ENCODE measurements around the gene RBMS3. TPM values are rescaled to one million over a fixed set of nuclear protein-coding genes. Genes with fewer than 3 reads are reported as not detected.

Gene RBMS3
- total RNA-seq, 1 experiment from 2014 or later: 0.42 TPM

- no peak overlapping the region for H3K4me3 ChIP-seq (replicated peaks in 1 of 2; ENCODE audit: low read depth in 1 of 2, low read length in 2 of 2)
These were observed 41.7 kb downstream of the RBMS3 start for GRCh38 chr3:29322586-29322985.

More at GRCh38 chr3:29322586-29322985, 41.7 kb downstream of the RBMS3 start:
- no peak for DNase-seq (ENCODE audit: low read depth, low spot score)
- Histone ChIP-seq H2AFZ (ENCODE audit: low read depth, low read length, poor library complexity, severe bottlenecking) (no peak overlapping the region), H4K20me1 (ENCODE audit: insufficient read depth) (no peaks in the 10 kb centered on the region), H3K36me3 (ENCODE audit: control insufficient read depth in 1 of 2, insufficient read depth in 2 of 2, low read length in 2 of 2) (no peaks in the 10 kb centered on the region), H3K4me1 (ENCODE audit: control insufficient read depth in 1 of 2, insufficient read depth in 2 of 2, low read length in 2 of 2) (no peaks in the 10 kb centered on the region), H3K9me2 (ENCODE audit: insufficient read depth) (no peaks in the 10 kb centered on the region), H3K27ac (ENCODE audit: low read depth, low read length) (no peak overlapping the region), H3K79me2 (ENCODE audit: insufficient read depth, low read length) (no peaks in the 10 kb centered on the region), H3K27me3 (ENCODE audit: insufficient read depth, low read length) (no peaks in the 10 kb centered on the region), H3K9me3 (ENCODE audit: control insufficient read depth in 1 of 2, insufficient read depth in 1 of 2, low read depth in 1 of 2, low read length in 2 of 2) (no peaks in the 10 kb centered on the region), H3K9ac (ENCODE audit: low read length) (no peak overlapping the region), H3K4me2 (ENCODE audit: low read length) (no peak overlapping the region)
- POLR2A ChIA-PET: no interaction called here
- TF ChIP-seq, protein P1, sequence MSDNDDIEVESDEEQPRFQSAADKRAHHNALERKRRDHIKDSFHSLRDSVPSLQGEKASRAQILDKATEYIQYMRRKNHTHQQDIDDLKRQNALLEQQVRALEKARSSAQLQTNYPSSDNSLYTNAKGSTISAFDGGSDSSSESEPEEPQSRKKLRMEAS (IDR thresholded peaks at IDR 0.05): no peak
- TF ChIP-seq REST (IDR thresholded peaks at IDR 0.05; ENCODE audit: low read depth): no peak
- TF ChIP-seq, protein P2, sequence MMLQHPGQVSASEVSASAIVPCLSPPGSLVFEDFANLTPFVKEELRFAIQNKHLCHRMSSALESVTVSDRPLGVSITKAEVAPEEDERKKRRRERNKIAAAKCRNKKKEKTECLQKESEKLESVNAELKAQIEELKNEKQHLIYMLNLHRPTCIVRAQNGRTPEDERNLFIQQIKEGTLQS (IDR thresholded peaks at IDR 0.05): no peak
- no peak for TF ChIP-seq CBX3 (IDR thresholded peaks at IDR 0.05; ENCODE audit: low read depth)
- TF ChIP-seq POLR2A (IDR thresholded peaks at IDR 0.05; ENCODE audit: borderline replicate concordance, extremely low read depth, insufficient read depth, insufficient read length): no peak
- TF ChIP-seq ZNF274 (IDR thresholded peaks at IDR 0.05; ENCODE audit: low read depth, low read length): no peak
- no peak for TF ChIP-seq YY1 (IDR thresholded peaks at IDR 0.05; ENCODE audit: extremely low read depth, insufficient replicate concordance, low read depth, low read length)
- TF ChIP-seq EGR1 (IDR thresholded peaks at IDR 0.05; ENCODE audit: low read depth): no peak
- no peak for TF ChIP-seq SIN3A (IDR thresholded peaks at IDR 0.05; ENCODE audit: low read depth)
- no peak for TF ChIP-seq CTCF (IDR thresholded peaks at IDR 0.05 in 2 of 3, conservative IDR thresholded peaks at IDR 0.05 in 1 of 3; ENCODE audit: borderline replicate concordance in 1 of 3, insufficient read depth in 1 of 3, low read depth in 2 of 3, low read length in 2 of 3)
- TF ChIP-seq SP1 (IDR thresholded peaks at IDR 0.05; ENCODE audit: low read depth): no peak
- no peak for TF ChIP-seq RAD21 (IDR thresholded peaks at IDR 0.05; ENCODE audit: low read depth)
- no peak for TF ChIP-seq ZFX (IDR thresholded peaks at IDR 0.05)
- TF ChIP-seq CEBPB (IDR thresholded peaks at IDR 0.05; ENCODE audit: low read depth): no peak
- no peak for TF ChIP-seq SRF (IDR thresholded peaks at IDR 0.05; ENCODE audit: low read depth)
- TF ChIP-seq, protein P3, sequence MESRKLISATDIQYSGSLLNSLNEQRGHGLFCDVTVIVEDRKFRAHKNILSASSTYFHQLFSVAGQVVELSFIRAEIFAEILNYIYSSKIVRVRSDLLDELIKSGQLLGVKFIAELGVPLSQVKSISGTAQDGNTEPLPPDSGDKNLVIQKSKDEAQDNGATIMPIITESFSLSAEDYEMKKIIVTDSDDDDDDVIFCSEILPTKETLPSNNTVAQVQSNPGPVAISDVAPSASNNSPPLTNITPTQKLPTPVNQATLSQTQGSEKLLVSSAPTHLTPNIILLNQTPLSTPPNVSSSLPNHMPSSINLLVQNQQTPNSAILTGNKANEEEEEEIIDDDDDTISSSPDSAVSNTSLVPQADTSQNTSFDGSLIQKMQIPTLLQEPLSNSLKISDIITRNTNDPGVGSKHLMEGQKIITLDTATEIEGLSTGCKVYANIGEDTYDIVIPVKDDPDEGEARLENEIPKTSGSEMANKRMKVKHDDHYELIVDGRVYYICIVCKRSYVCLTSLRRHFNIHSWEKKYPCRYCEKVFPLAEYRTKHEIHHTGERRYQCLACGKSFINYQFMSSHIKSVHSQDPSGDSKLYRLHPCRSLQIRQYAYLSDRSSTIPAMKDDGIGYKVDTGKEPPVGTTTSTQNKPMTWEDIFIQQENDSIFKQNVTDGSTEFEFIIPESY (IDR thresholded peaks at IDR 0.05; ENCODE audit: extremely low read depth, insufficient replicate concordance, low read length): no peak
- no peak for TF ChIP-seq FOSL1 (IDR thresholded peaks at IDR 0.05; ENCODE audit: low read depth)
- TF ChIP-seq EZH2phosphoT487 (IDR thresholded peaks at IDR 0.05; ENCODE audit: borderline replicate concordance): no peak
- TF ChIP-seq EZH2 (IDR thresholded peaks at IDR 0.05): no peak
- RAD21 ChIA-PET (ENCODE audit: low non-redundant PET in 1 of 2, low total read pairs in 2 of 2, uncharacterized antibody in 2 of 2, unreplicated experiment in 2 of 2): no interaction called here
- CTCF ChIA-PET: no interaction called here
- ATAC-seq: no peak
- intact Hi-C loops (cut with micrococcal nuclease): no loop called here
- no TSS peak for BruUV-seq (replicated peaks)

All from HCT116 (cell line).